ENCODE measurements around the gene NDUFS7. TPM values are rescaled to one million over a fixed set of nuclear protein-coding genes. Genes with fewer than 3 reads are reported as not detected.
A peak's percentile ranks its signal among the peaks of the same experiment; 100 is the strongest.
"Not testable (repeated sequence)": the region's sequence is repeated elsewhere in the genome, so short reads cannot be mapped to it uniquely, and the experiment has no call there.

The NDUFS7 gene
- total and polyA plus RNA-seq, 2 experiments from 2014 or later = 264 to 455 TPM

DNA sequence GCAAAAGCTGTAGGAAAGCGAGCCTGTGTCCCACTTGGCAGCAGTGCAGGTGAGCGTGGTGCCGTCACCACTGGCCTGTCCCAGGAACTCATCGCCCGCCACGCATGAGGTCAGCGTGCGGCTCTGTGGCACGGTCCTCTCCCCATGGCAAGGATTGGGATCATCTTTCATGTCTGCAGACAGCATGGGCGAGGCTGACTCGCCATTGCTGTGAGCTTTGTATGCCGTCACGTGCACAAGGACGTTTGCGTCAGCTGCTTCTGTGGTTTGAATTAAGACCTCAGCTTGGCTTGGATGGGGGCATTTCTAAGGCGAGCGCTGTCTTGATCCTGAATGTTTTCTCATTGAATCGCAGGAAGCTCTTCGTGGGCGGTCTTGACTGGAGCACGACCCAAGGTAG is 33.4 kb downstream of the NDUFS7 start:
- Histone ChIP-seq H3K27me3 (no peaks in the 10 kb centered on the region), H3K4me1 (ENCODE audit: low read depth) (peaks cover 20% of the 10 kb centered on the region), H3K27ac (no peak overlapping the region), H3K9me3 (ENCODE audit: low read depth) (no peaks in the 10 kb centered on the region), H3K4me3 (no peak overlapping the region), H3K36me3 (peaks cover 18% of the 10 kb centered on the region)
- DNase-seq (ENCODE audit: low read depth in 1 of 2, low spot score in 1 of 2) = peak in 1 of 2 donors; percentile 28
- TF ChIP-seq, protein P1, sequence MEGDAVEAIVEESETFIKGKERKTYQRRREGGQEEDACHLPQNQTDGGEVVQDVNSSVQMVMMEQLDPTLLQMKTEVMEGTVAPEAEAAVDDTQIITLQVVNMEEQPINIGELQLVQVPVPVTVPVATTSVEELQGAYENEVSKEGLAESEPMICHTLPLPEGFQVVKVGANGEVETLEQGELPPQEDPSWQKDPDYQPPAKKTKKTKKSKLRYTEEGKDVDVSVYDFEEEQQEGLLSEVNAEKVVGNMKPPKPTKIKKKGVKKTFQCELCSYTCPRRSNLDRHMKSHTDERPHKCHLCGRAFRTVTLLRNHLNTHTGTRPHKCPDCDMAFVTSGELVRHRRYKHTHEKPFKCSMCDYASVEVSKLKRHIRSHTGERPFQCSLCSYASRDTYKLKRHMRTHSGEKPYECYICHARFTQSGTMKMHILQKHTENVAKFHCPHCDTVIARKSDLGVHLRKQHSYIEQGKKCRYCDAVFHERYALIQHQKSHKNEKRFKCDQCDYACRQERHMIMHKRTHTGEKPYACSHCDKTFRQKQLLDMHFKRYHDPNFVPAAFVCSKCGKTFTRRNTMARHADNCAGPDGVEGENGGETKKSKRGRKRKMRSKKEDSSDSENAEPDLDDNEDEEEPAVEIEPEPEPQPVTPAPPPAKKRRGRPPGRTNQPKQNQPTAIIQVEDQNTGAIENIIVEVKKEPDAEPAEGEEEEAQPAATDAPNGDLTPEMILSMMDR (IDR thresholded peaks at IDR 0.05; ENCODE audit: low read depth, low read length) = no peak

DNA sequence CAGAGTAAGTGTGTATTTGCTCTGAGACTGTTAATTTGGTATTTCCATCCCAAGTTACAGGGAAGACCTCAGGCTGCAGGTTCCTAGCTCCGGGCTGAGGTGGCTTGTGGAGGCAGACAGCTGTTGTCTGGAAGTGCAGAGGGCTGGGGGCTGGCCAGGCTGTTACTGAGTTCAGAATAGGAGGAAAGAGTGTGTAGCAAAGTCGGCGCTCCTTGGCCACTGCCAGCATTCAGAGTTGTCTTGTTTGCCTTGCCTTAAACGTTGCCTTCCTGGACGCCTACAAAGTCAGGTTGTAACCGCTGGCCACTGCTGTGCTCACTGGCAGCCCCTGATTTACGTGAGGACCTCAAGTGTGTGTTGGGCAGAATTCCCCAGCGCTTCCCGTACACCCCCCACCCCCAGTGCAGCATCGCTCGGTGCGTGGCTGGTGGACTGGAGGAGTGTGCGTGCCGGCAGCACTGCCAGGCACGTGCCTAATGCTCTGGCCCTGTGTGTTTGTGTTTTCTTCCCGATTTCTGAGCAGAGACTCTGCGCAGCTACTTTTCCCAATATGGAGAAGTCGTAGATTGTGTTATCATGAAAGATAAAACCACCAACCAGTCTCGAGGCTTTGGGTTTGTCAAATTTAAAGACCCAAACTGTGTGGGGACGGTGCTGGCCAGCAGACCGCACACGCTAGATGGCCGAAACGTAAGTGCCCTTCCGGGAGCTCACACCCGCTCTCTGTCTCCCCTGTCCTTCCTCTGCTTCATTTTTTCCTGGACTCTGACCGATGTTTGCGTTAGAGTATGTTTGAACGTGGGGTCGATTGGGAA is 34.2 kb downstream of the NDUFS7 start:
- Histone ChIP-seq H3K9me3 (ENCODE audit: low read depth) (no peaks in the 10 kb centered on the region), H3K4me1 (ENCODE audit: low read depth) (peaks cover 20% of the 10 kb centered on the region), H3K4me3 (no peak overlapping the region), H3K27ac (peak overlapping the region; percentile 28), H3K36me3 (peaks cover 21% of the 10 kb centered on the region), H3K27me3 (no peaks in the 10 kb centered on the region)
- TF ChIP-seq, protein P1 (IDR thresholded peaks at IDR 0.05; ENCODE audit: low read depth, low read length) = no peak
- no peak for DNase-seq (ENCODE audit: low read depth in 1 of 2, low spot score in 1 of 2)

DNA sequence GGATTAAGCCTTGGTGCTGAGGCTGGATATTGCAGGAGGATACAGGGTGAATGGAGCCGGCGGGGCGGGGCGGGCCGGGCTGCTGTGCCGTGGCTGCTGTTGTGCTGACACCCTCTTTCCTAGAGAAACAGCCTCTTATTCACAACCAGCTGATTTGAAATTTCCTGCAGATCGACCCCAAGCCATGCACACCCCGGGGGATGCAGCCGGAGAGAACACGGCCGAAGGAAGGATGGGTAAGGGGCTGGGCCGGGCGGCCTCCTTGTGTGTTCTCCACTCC is 34.7 kb downstream of the NDUFS7 start:
- TF ChIP-seq, protein P1 (IDR thresholded peaks at IDR 0.05; ENCODE audit: low read depth, low read length) = no peak
- peaks cover 20% of the 10 kb centered on the region for H3K4me1 ChIP-seq (ENCODE audit: low read depth)
- no peaks in the 10 kb centered on the region for H3K27me3 ChIP-seq
- H3K9me3 ChIP-seq (ENCODE audit: low read depth) = no peaks in the 10 kb centered on the region
- peak overlapping the region; percentile 28 for H3K27ac ChIP-seq
- no peak overlapping the region for H3K4me3 ChIP-seq
- DNase-seq (ENCODE audit: low read depth in 1 of 2, low spot score in 1 of 2) = no peak
- peaks cover 21% of the 10 kb centered on the region for H3K36me3 ChIP-seq

DNA sequence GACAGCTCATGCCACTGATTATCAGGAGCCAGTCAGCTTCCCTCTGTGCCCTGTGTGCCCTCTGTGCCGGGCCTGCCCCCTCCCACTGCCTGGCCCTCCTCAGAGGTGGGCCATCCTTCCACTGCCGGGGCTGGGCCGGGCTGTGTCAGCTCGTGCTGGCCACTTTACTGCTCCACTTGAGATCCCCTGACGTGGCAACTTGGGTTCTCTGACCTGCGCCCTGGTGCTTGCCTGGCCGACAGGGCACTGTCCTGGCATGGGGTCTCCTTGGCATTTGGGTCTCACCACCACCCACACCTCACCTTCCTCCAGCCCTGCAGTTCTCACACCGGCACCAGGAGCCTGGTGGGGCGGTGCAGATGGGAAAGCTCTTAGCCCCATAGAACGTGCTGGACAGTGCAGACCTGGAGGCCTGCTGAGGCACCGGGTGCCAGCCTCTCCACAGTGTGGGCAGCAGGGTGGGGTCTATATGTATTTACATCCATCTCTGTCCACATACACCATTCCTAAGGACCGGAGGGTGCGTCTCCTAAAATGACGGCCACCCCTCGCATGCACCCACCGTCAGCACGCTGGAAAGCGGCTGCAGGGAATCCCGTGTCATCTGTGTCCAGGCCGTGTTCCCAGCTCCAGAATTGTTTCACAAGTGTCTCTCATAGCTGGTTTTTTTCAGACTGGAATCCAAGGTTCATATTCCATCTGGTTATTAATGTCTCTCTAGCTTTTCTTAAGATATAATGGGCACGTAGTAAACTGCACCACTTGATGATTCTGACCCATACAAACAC is 35.4 kb downstream of the NDUFS7 start:
- Histone ChIP-seq H3K4me3 (no peak overlapping the region), H3K9me3 (ENCODE audit: low read depth) (no peaks in the 10 kb centered on the region), H3K27ac (no peak overlapping the region), H3K4me1 (ENCODE audit: low read depth) (peaks cover 20% of the 10 kb centered on the region), H3K27me3 (no peaks in the 10 kb centered on the region), H3K36me3 (peaks cover 27% of the 10 kb centered on the region)
- TF ChIP-seq, protein P1 (IDR thresholded peaks at IDR 0.05; ENCODE audit: low read depth, low read length) = no peak
- DNase-seq (ENCODE audit: low read depth in 1 of 2, low spot score in 1 of 2) = no peak

DNA sequence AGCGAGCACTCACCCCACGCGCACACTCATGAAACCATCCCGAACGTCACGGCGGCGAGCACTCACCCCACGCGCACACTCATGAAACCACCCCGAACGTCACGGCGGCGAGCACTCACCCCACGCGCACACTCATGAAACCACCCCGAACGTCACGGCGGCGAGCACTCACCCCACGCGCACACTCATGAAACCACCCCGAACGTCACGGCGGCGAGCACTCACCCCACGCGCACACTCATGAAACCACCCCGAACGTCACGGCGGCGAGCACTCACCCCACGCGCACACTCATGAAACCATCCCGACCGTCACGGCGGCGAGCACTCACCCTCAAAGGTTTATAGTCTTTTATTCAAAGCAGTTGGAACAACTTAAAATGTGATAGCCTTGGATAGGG is 36.4 kb downstream of the NDUFS7 start:
- H3K36me3 ChIP-seq = peaks cover 27% of the 10 kb centered on the region
- not testable (repeated sequence) for H3K4me3 ChIP-seq; H3K9me3 ChIP-seq (ENCODE audit: low read depth); H3K27me3 ChIP-seq; H3K27ac ChIP-seq; DNase-seq (ENCODE audit: low read depth in 1 of 2, low spot score in 1 of 2)
- H3K4me1 ChIP-seq (ENCODE audit: low read depth) = peaks cover 17% of the 10 kb centered on the region

DNA sequence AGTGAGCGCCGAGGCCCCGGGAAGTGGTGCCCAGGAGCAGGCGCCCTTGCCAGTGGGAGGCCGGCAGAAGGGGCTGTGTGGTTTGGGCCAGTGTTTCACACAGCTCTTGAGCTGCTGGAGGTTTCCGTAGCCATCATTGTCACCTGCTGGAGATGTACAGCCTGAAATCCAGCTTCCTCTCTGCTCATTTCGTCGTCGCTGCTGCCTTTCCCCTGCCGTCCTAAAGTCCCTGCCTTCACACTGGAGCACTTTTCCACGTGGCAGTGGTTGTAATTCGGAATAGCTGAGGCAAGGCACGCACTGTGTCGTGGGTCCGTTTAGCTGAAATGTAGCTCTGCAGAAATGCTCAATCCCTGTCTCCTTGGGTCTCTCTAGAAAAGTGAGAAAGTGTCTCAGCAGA is 36.9 kb downstream of the NDUFS7 start:
- TF ChIP-seq, protein P1 (IDR thresholded peaks at IDR 0.05; ENCODE audit: low read depth, low read length) = no peak
- H3K27me3 ChIP-seq = no peaks in the 10 kb centered on the region
- H3K4me1 ChIP-seq (ENCODE audit: low read depth) = peaks cover 12% of the 10 kb centered on the region
- peaks cover 27% of the 10 kb centered on the region for H3K36me3 ChIP-seq
- H3K9me3 ChIP-seq (ENCODE audit: low read depth) = no peaks in the 10 kb centered on the region
- no peak for DNase-seq (ENCODE audit: low read depth in 1 of 2, low spot score in 1 of 2)
- H3K4me3 ChIP-seq = no peak overlapping the region
- no peak overlapping the region for H3K27ac ChIP-seq
